HEK293T (cell line): ENCODE data around the gene AMHR2.
"Not testable (repeated sequence)": the region's sequence is repeated elsewhere in the genome, so short reads cannot be mapped to it uniquely, and the experiment has no call there.

Experiments used
- CTCF ChIA-PET: fragments of 350-600 bp; formaldehyde crosslinking; extraction: SDS; loops from one replicate; lab custom pipeline; 2021; ENCODE audit warnings: antibody characterized with exemption, inconsistent platforms; lab: Yijun Ruan, JAX
- POLR2A ChIA-PET: fragments of 350-600 bp; formaldehyde crosslinking; extraction: SDS; loops from one replicate; lab custom pipeline; 2020; ENCODE audit warnings: antibody characterized with exemption, inconsistent platforms; lab: Yijun Ruan, JAX
- DNase-seq: peaks from one replicate; pipeline ENCODE4 v3.0.0; 2012; ENCODE audit warnings: mixed read lengths; ENCODE audit errors: extremely low spot score
- ARNT ChIP-seq: fragments of 450-650 bp; IDR thresholded peaks from 2 replicates; pipeline ENCODE4 v1.6.1; 2017; ENCODE audit warnings: mild to moderate bottlenecking
- BHLHE40 ChIP-seq: fragments of 450-650 bp; IDR thresholded peaks from 2 replicates; pipeline ENCODE4 v1.6.1; 2016; ENCODE audit warnings: mild to moderate bottlenecking, moderate library complexity, borderline replicate concordance
- CTBP1 ChIP-seq: fragments of 450-650 bp; IDR thresholded peaks from 2 replicates; pipeline ENCODE4 v1.6.1; 2016; ENCODE audit warnings: borderline replicate concordance
- ELF4 ChIP-seq: fragments of 450-650 bp; IDR thresholded peaks from 2 replicates; pipeline ENCODE4 v1.6.1; 2017; ENCODE audit warnings: antibody characterized with exemption
- FOXA1 ChIP-seq: fragments of 450-650 bp; IDR thresholded peaks from 2 replicates; pipeline ENCODE4 v1.6.1; 2016; ENCODE audit warnings: mild to moderate bottlenecking
- FOXK2 ChIP-seq: fragments of 450-650 bp; IDR thresholded peaks from 2 replicates; pipeline ENCODE4 v1.6.1; 2016; ENCODE audit warnings: mild to moderate bottlenecking
- FOXM1 ChIP-seq: fragments of 450-650 bp; IDR thresholded peaks from 2 replicates; pipeline ENCODE4 v1.6.1; 2017; ENCODE audit warnings: mild to moderate bottlenecking, borderline replicate concordance
- HDGF ChIP-seq: fragments of 450-650 bp; IDR thresholded peaks from 2 replicates; pipeline ENCODE4 v1.6.1; 2017; ENCODE audit warnings: antibody characterized with exemption, borderline replicate concordance
- L3MBTL2 ChIP-seq: fragments of 450-650 bp; conservative IDR thresholded peaks from 2 replicates; pipeline ENCODE4 v1.6.1; 2016; ENCODE audit warnings: mild to moderate bottlenecking
- LEF1 ChIP-seq: fragments of 450-650 bp; IDR thresholded peaks from 2 replicates; pipeline ENCODE4 v1.6.1; 2017; ENCODE audit warnings: mild to moderate bottlenecking, borderline replicate concordance
- NFRKB ChIP-seq: fragments of 450-650 bp; IDR thresholded peaks from 2 replicates; pipeline ENCODE4 v1.6.1; 2016; ENCODE audit warnings: mild to moderate bottlenecking, moderate library complexity
- SP1 ChIP-seq: fragments of 450-650 bp; IDR thresholded peaks from 2 replicates; pipeline ENCODE4 v1.6.1; 2017
- SUZ12 ChIP-seq: fragments of 450-650 bp; IDR thresholded peaks from 2 replicates; pipeline ENCODE4 v1.6.1; 2016; ENCODE audit warnings: mild to moderate bottlenecking
- TARDBP ChIP-seq: fragments of 450-650 bp; IDR thresholded peaks from 2 replicates; pipeline ENCODE4 v1.6.1; 2016
- ZNF384 ChIP-seq: fragments of 450-650 bp; IDR thresholded peaks from 2 replicates; pipeline ENCODE4 v1.6.1; 2016
- TF ChIP-seq, protein P1 (sequence below): fragments of 450-650 bp; IDR thresholded peaks from 2 replicates; pipeline ENCODE4 v1.6.1; 2016

Gene AMHR2

DNA sequence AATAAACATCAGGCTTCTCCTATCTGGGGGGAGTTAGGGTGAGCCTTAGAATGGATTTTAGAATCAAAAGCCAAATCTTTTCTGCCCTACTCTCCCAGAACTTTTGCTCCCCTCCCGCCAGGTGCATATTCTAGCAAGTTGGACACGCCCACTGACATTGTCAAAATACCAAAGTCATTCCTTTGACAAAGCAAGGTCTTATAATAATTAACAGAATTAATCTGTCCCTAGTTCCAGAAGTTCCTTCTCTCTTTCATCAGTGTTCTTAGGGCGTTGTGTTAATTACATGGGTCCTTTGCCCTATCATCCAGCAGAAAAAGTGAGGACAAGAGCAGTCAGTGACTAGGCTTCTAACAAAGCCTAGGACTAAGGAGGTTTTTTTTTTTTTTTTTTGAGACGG lies 20.3 kb downstream of the AMHR2 start:
- ChIA-PET CTCF (no interaction called here), POLR2A (no interaction called here)
- TF ChIP-seq TARDBP (no peak), FOXK2 (no peak), FOXM1 (no peak), ELF4 (no peak), FOXA1 (no peak), ARNT (no peak), SP1 (no peak)
- TF ChIP-seq, protein P1, sequence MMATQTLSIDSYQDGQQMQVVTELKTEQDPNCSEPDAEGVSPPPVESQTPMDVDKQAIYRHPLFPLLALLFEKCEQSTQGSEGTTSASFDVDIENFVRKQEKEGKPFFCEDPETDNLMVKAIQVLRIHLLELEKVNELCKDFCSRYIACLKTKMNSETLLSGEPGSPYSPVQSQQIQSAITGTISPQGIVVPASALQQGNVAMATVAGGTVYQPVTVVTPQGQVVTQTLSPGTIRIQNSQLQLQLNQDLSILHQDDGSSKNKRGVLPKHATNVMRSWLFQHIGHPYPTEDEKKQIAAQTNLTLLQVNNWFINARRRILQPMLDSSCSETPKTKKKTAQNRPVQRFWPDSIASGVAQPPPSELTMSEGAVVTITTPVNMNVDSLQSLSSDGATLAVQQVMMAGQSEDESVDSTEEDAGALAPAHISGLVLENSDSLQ, result no peak
- no peak for DNase-seq

DNA sequence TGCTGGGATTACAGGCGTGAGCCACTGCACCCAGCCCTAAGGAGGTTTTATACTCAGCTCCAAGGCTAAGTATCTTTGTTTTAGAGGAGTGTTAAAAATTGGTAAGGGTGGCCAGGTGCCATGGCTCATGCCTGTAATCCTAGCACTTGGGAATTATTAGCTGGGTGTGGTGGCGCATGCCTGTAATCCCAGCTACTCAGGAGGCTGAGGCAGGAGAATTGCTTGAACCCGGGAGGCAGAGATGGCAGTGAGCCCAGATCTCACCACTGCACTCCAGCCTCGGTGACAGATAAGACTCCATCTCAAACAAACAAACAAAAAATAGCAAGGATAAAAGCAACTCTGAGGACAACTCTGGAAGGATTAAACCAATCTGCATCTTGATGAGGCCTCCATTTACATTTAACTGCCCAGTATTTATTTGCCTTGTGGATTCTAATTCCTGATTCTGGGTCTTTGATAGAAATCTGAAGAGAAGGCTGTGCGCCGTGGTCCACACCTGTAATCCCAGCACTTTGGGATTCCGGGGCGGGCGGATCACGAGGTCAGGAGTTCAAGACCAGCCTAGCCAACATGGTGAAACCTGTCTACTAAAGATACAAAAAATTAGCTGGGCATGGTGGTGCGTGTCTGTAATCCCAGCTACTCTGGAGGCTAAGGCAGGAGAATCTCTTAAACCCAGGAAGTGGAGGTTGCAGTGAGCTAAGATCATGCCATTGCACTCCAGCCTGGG lies 21.1 kb downstream of the AMHR2 start:
- DNase-seq, POLR2A ChIA-PET: not testable (repeated sequence)
- CTCF ChIA-PET, result interaction anchor here (0.6 kb wide), 2 partner anchors 24 to 155 kb away, joined by 3 read pairs; no protein-coding TSS in a partner anchor

DNA sequence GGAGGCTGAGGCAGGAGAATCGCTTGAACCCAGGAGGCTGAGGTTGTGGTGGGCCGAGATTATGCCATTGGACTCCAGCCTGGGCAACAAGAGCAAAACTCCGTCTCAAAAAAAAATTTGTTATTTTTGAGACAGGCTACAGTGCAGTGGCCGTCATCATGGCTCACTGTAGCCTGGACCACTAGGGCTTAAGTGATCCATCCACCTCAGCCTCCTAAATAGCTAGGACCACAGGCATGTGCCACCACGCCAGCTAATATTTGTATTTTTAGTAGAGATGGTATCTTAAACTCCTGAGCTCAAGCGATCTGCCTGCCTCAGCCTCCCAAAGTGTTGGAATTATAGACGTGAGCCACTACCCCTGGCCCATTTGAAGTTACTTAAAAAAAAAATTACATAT lies 27.3 kb downstream of the AMHR2 start:
- ChIA-PET CTCF (interaction anchor here (1.4 kb wide), 1 partner anchor 10 kb away, joined by 7 read pairs; the partner anchor contains the start of gene PRR13), POLR2A (interaction anchor here (0.7 to 1.3 kb wide), 7 partner anchors 10 to 130 kb away, joined by 3 to 4 read pairs (median 3); partner anchors contain the start of genes AAAS, SP1 and TARBP2)
- DNase-seq, result no peak
- no peak for TF ChIP-seq L3MBTL2
- no peak for TF ChIP-seq ARNT
- TF ChIP-seq, protein P1, result no peak
- no peak for TF ChIP-seq LEF1
- TF ChIP-seq FOXK2, result no peak
- TF ChIP-seq ELF4, result no peak
- no peak for TF ChIP-seq TARDBP
- no peak for TF ChIP-seq SUZ12
- no peak for TF ChIP-seq SP1
- no peak for TF ChIP-seq CTBP1
- no peak for TF ChIP-seq FOXM1
- no peak for TF ChIP-seq NFRKB
- TF ChIP-seq HDGF, result no peak
- TF ChIP-seq FOXA1, result no peak

DNA sequence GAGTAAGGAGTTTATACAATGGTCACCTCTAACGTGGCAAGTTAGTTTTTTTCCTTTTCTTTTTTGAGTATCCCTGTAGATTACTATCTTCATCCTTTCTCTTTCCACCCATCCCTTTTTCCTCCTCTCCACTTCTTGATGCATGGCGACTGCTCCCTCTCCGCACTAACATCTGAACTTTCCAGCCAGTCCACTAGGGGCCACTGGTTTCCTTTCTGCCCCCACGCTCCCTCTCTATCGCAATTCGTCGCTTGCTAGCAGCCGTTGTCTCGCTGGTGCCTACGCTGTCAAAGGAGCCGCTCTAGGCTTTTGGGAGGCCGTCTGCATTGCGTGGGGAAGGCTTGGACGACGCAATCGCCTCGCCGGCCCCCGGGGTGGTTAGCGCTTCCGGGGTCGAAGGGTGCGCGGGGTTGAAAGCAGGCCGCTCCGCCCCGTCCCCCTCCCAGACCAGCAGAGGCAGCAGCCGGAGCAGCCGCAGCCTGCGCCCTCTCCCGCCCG lies 28.1 kb downstream of the AMHR2 start, which contains the start of gene PCBP2:
Gene PCBP2, plus strand, starts transcription at position 442 of the 498 bp plus-strand sequence. CDS start 2,699 bp downstream, outside the sequence.
- POLR2A ChIA-PET, result interaction anchor here (0.7 to 1.3 kb wide), 5 partner anchors 11 to 130 kb away, joined by 3 to 4 read pairs (median 3); partner anchors contain the start of genes AAAS and TARBP2
- TF ChIP-seq L3MBTL2, result no peak
- TF ChIP-seq BHLHE40, result no peak
- TF ChIP-seq, protein P1, result peak; percentile 34; the same call in 1 of the 2 replicates
- no peak for TF ChIP-seq FOXM1
- peak; percentile 74 for TF ChIP-seq ELF4
- TF ChIP-seq SUZ12, result no peak
- no peak for TF ChIP-seq LEF1
- TF ChIP-seq SP1, result no peak
- TF ChIP-seq HDGF, result 0 out of 2 replicates have a peak, but pooled peaks have one; percentile 26
- TF ChIP-seq ARNT, result 0 out of 2 replicates have a peak, but pooled peaks have one; percentile 16
- no peak for TF ChIP-seq NFRKB
- no peak for TF ChIP-seq FOXA1
- no peak for TF ChIP-seq TARDBP
- no peak for TF ChIP-seq FOXK2
- TF ChIP-seq CTBP1, result no peak
- TF ChIP-seq ZNF384, result no peak
- CTCF ChIA-PET, result interaction anchor here (1.4 kb wide), 1 partner anchor 11 kb away, joined by 7 read pairs; the partner anchor contains the start of gene PRR13
- DNase-seq, result peak; percentile 95

DNA sequence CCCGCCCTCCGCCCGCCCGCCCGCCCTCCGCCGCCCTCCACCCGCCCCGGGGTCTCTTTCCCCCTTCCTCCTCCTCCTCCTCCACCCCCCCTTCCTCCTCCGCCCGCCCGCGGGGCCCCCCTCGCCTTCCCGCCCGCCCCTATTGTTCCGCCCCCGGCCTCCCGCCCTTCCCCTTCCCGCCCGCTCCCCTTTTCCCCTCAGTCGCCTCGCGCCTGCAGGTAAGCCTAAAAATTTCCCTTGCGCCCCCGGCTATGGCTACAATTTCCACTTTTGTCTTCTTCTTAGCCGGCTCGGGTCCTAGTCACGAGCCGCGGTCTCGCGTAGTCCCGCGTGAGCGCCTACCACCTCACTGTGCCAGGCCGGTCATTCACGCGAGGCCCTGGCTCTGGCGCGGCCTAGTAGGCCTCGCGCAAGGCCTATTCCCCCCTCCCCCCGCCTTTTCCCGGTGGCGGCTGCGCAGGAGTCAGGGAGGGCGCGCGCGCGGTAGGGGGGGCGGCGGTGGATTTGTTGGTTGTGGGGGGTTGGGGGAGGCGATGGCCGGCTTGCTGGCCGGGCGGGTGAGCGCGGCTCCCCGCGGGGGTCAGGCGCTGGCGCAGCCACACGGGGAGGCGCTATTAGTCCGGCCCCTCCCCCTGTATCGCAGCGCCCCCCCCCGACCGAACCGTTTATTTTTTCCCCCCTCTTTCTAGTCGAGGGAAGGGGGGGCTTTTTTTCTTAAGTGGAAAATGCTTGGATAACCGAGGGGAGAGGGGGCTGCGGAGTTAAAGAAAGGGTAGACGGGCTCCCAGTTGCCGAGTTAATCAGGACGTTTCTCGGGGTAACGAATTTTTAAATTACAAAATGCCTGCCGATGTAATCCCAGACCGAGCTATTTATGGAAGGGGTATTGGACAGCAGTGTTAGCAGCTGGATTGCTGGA lies 28.8 kb downstream of the AMHR2 start:
- TF ChIP-seq TARDBP (no peak), FOXK2 (no peak), LEF1 (no peak), ZNF384 (no peak), NFRKB (0 out of 2 replicates have a peak, but pooled peaks have one; percentile 34), L3MBTL2 (peak; percentile 45), SP1 (no peak), HDGF (no peak), ARNT (no peak), FOXA1 (no peak), FOXM1 (peak; percentile 10; the same call in 1 of the 2 replicates), ELF4 (no peak), CTBP1 (0 out of 2 replicates have a peak, but pooled peaks have one; percentile 26), BHLHE40 (no peak)
- POLR2A ChIA-PET, result interaction anchor here (1.0 to 2.5 kb wide), 3 partner anchors 11 to 131 kb away, joined by 3 to 8 read pairs (median 4); partner anchors contain the start of genes AAAS, PRR13 and TARBP2
- peak; percentile 71 for DNase-seq
- CTCF ChIA-PET, result interaction anchor here (0.6 kb wide), 1 partner anchor 131 kb away, joined by 3 read pairs; the partner anchor contains the start of gene AAAS
